Stimulated activated CD8-positive, alpha-beta memory T cell treated with anti-CD3 and anti-CD28 coated beads, Interleukin-15, amount 100 ng/mL, for 48 hours (primary cell): ENCODE measurements around the gene NOC4L.
"Not testable (repeated sequence)": the region's sequence is repeated elsewhere in the genome, so short reads cannot be mapped to it uniquely, and the experiment has no call there.

Source experiments
- DNase-seq, 2 donors: peaks; one replicate each; pipeline ENCODE4 v3.0.0-alpha.2; 2020; ENCODE audit warnings: low read depth in 2 of 2

The NOC4L gene

GRCh38 chr12:132182206-132182710, 38.0 kb downstream of the NOC4L start:
- DNase-seq = no peak

- DNase-seq = no peak
Observed at GRCh38 chr12:132182711-132183365, 38.6 kb downstream of the NOC4L start.

GRCh38 chr12:132185705-132186104, 41.4 kb downstream of the NOC4L start:
- no peak for DNase-seq

DNA sequence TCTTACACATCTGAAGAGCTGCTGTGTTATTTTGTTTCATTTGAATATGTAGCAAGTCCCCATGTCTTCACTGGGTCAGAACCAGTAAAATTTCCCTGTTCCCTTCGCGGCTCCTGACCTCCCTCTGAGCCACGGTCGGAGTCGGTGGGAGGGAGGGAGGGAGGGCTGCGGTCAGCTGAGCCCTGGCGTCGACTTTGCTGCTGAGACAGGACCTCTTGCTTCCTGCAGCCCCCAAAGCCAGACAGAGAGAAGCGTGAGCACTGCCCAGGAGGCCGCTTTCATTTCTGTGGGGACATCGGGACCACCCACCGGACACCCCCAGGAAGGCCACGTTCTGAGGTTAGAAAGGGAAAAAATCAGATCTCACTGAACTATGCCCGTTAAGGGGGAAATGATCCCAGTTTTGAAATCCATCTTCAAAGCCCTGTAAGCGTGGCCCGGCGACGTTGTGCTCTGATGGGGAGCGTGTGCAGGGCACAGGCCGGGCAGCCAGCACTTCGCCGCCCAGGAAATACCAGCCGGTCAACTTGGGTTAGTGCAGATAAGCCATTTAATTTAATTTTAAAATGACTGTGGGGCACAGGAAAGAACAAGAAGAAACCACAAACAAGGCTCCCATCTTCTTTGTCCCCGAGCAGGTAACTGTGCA, 42.1 kb downstream of the NOC4L start:
- DNase-seq = no peak

GRCh38 chr12:132186857-132187620, 42.8 kb downstream of the NOC4L start:
- DNase-seq = no peak

- no peak for DNase-seq
Observed at GRCh38 chr12:132187646-132188450, 43.6 kb downstream of the NOC4L start.

DNA sequence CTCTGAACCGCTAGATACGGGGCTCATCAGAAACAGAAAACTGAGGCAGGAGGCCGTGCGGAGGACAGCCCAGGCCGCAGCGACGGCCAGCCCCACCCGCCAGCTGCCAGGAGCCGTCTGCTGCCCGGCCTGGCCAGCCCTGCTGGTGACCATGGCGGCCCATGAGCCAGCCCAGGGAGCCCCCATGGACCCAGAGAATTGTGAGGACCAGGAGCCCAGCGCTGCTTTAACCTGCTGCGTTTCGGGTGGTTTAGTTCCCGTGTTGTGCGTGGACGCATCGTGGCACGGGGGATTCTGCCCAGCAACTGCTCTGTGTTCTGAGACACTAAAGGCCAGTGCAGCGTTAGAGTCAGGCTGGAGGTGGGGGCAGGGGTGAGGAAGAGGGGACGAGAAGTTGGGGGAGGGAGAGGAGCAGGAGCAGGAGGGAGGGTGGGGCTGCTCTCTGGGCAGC, 44.2 kb downstream of the NOC4L start:
- no peak for DNase-seq

DNA sequence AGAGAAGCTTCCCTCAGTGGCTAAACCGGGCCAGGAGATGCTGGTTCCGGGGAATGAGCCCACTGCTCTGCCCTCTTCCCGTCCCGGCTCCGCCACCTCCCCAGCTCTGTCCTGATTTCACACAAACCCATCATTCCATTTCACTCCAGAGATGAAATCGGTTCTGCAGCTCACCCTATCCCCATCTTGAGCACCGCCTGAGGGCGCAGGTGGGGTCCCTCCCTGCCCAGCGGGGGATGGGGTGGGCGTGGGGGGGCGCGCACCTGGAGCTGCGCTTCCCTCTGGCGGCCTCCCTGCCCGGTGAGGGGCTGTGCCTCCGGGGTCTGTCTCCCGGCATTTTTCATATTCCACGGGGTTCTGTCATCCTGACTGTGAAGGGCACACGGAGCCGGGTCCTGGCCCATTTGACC, 44.7 kb downstream of the NOC4L start:
- DNase-seq = no peak

- peak; percentile 91 to 95 for DNase-seq
Observed at GRCh38 chr12:132189378-132190011, 45.2 kb downstream of the NOC4L start.

GRCh38 chr12:132190012-132190755, 45.9 kb downstream of the NOC4L start:
- no peak for DNase-seq

- DNase-seq = no peak
Observed at GRCh38 chr12:132190834-132191500, 46.7 kb downstream of the NOC4L start.

DNA sequence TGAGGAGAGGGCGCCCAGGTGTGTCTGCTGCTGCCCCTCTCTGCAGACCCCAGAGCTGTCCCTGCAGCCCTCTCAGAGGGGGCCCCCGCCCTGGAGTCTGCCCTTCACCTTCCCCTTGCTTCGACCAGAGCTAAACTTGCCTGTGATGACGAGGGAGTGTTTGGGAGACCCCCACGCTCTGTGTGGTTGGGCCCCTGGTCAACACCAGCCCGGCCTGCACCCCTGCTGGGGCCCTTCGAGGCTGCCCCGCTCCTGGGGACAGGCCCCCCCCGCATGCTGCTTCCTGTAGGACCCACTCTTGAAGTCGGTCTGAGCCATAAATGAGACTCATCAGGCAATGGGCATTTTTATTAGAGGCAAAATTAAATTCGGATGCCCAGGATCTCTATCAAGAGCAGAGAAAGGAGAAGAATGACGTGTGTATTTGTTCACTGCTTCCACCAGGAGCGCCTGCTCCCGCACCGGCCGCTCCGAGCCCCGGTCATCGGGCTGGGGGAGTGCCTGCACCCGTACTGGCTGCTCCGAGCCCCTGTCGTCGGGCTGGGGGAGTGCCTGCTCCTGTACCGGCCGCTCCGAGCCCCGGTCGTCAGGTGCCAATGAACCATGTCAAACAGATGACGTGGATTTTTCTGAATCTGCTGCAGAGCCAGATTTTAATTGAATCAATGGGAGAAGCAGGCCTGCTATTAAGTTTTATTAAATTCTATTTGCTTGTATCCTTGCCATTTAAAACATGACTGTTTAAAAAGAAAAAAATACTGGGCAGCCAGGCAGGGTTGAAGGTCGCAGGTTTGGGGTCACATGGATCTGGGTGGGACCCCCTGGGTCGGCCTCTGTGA, 47.7 kb downstream of the NOC4L start:
- no peak for DNase-seq

DNA sequence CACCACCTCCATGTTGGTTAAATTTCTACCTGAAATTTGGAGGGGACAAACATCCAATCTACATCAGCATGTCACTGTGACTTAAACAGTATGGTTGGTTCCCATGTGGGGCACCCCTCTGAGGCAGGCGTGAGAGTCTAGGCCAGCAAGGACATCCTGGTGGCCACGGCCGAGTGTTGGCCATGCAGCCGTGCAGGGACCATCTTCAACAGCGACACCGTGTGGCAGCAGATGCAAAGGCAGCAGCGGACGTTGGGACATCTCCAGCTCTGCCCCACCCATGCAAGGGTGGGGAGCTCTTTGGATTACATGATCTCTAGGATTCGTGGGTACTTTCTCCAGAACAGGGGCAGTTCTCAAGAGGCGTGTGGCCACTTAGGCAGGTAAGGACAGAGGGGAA, 49.8 kb downstream of the NOC4L start:
- no peak for DNase-seq

GRCh38 chr12:132194556-132194955, 50.3 kb downstream of the NOC4L start:
- DNase-seq = no peak

DNA sequence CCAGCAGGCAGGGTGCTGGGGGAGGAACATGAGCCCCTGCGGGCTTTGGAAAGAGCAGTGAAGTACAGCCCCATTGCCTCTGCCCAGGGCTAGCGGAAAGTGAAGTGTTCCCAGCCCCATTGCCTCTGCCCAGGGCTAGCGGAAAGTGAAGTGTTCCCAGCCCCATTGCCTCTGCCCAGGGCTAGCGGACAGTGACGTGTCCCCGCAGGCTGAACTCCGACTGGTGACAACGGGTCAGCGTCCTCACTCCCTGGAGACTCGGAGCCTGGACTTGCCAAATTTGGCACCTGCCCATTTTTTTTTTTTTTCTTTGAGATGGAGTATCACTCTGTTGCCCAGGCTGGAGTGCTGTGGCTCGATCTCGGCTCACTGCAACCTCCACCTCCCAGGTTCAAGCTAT, 51.0 kb downstream of the NOC4L start:
- not testable (repeated sequence) for DNase-seq

DNA sequence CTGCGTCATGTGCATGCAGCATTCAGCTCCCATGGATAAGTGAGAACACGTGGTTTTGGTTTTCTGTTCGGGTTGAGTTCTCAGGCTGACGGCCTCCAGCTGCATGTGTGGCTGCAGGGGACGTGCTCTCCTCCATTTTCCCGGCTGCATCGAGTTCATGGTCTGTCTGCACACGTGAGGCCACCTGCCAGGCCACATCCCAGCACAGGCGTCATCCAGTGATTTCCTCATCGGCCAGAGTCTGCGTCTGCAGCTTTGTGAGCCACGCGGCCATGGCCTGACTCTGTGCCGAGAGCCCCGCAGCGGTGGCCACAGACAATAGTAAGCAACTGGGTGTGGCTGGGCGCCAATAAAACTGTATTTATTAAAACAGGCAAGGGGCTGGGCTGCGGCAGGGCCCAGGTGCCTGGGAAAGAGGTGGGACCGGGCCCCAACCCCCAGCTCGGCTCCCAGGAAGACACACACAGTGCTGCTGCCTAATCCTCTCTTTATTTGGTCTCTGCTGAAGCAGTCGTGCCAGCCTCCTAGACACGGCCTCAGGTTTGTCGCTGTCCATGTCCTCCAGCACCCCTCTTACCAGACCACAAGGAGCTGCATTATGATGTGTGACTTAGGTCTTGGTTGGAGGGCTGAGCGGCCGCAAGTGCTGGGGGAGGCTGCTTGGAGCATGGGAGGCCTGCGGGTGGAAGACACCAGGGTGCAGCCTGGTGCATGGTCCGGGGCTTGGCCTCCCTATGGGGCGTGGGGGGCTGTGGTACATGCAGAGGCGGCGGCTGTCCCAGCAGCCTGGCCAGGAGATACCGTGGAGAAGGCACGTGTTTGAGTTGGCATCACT, 52.0 kb downstream of the NOC4L start:
- no peak for DNase-seq

DNA sequence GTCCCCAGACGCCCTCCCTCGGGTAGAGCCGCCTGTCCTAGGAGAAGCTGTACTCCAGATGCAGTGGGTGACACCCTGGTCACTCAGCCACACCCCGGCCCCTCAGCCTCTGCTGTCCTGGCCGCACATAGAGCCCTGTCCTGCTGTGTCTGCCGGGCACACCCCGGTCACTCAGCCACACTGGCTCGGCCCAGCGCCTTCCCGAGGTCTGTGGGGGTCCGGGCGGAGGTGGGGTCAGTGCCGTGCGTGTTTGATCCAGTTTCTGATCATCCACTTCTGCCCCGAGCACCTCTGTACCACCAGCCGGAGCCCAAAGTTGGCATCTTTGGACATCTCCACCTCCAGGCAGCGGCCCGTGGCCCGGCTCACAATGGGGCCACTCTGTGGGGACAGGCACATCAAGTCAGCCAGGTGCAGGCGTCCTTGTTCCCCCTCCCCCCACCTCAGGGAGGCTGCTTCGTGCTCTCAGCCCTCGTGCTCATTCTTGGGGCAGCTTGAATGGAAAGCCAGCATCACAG, 52.7 kb downstream of the NOC4L start:
- no peak for DNase-seq
